Measurements from ENCODE around the gene FARP2.

GRCh38 chr2:241495172-241496002 lies 139.3 kb downstream of the FARP2 start:
- no peak for TF ChIP-seq CTCF (IDR thresholded peaks at IDR 0.05; ENCODE audit: low read depth, low read length, missing input control)
- TF ChIP-seq REST (IDR thresholded peaks at IDR 0.05): no peak
- TF ChIP-seq TAF1 (conservative IDR thresholded peaks at IDR 0.05): no peak
- no peak for TF ChIP-seq MAX (IDR thresholded peaks at IDR 0.05)
- no peak for TF ChIP-seq ZBTB33 (IDR thresholded peaks at IDR 0.05)
- TF ChIP-seq EGR1 (IDR thresholded peaks at IDR 0.05; ENCODE audit: low read depth in 2 of 2): no peak

All from liver (tissue), 3 donors.